ENCODE results near the gene CCDC78. TPM values are rescaled to one million over a fixed set of nuclear protein-coding genes. Genes with fewer than 3 reads are reported as not detected.
"Not testable (repeated sequence)": the region's sequence is repeated elsewhere in the genome, so short reads cannot be mapped to it uniquely, and the experiment has no call there.

CCDC78 gene
- total RNA-seq, 1 experiment from 2014 or later: 3.5 TPM

GRCh38 chr16:712740-713250, 13.4 kb downstream of the CCDC78 start:
- CTCF ChIA-PET: interaction anchor here (0.6 to 1.6 kb wide), 4 partner anchors 9 to 91 kb away, joined by 3 to 13 read pairs (median 8); partner anchors contain the start of gene ANTKMT
- not testable (repeated sequence) for H3K27me3 ChIP-seq (replicated peaks; ENCODE audit: control insufficient read depth, insufficient read depth, low read length); H3K27me3 Mint-ChIP-seq (ENCODE audit: insufficient read depth, unreplicated experiment); H3K9me3 ChIP-seq; BruUV-seq (replicated peaks); H3K36me3 ChIP-seq (ENCODE audit: control insufficient read depth, insufficient read depth, low read length); H3K9me3 Mint-ChIP-seq (ENCODE audit: unreplicated experiment); H3K4me1 Mint-ChIP-seq (ENCODE audit: low read depth, unreplicated experiment); H3K4me3 ChIP-seq (ENCODE audit: low read depth, low read length)
- peak; percentile 87 to 88 for DNase-seq
- H3K4me1 ChIP-seq: peaks cover 22% of the 10 kb centered on the region
- POLR2A ChIA-PET: interaction anchor here (0.6 to 1.7 kb wide), 4 partner anchors 8 to 343 kb away, joined by 3 to 6 read pairs (median 3); partner anchors contain the start of genes ANTKMT, CHTF18 and RPUSD1
- Mint-ChIP-seq H3K27ac (ENCODE audit: unreplicated experiment) (peak overlapping the region; percentile 77), H3K36me3 (ENCODE audit: insufficient read depth, unreplicated experiment) (peaks cover 17% of the 10 kb centered on the region), H3K4me3 (ENCODE audit: unreplicated experiment) (peak overlapping the region; percentile 21)
- intact Hi-C loops (cut with micrococcal nuclease; ENCODE audit: unreplicated experiment): loop anchor here (10.0 kb wide), 1 partner anchor 72 kb away; the partner anchor contains the start of genes CHTF18 and RPUSD1
- peak; percentile 20 to 45 for TF ChIP-seq CTCF (IDR thresholded peaks at IDR 0.05; ENCODE audit: insufficient read depth in 1 of 2, low read depth in 1 of 2, low read length in 1 of 2, severe bottlenecking in 1 of 2, unreplicated experiment in 1 of 2)

GRCh38 chr16:711548-712320, 14.5 kb downstream of the CCDC78 start:
- Histone ChIP-seq H3K4me1 (peaks cover 22% of the 10 kb centered on the region), H3K4me3 (ENCODE audit: low read depth, low read length) (no peak overlapping the region), H3K9me3 (no peaks in the 10 kb centered on the region), H3K27me3 (replicated peaks; ENCODE audit: control insufficient read depth, insufficient read depth, low read length) (no peaks in the 10 kb centered on the region), H3K36me3 (ENCODE audit: control insufficient read depth, insufficient read depth, low read length) (no peaks in the 10 kb centered on the region)
- ChIA-PET POLR2A (interaction anchor here (0.6 to 1.7 kb wide), 5 partner anchors 9 to 344 kb away, joined by 3 to 6 read pairs (median 3); partner anchors contain the start of genes ANTKMT, CHTF18 and RPUSD1), CTCF (interaction anchor here (0.6 to 1.6 kb wide), 6 partner anchors 10 to 359 kb away, joined by 3 to 13 read pairs (median 5); partner anchors contain the start of genes ANTKMT and AXIN1)
- Mint-ChIP-seq H3K27ac (ENCODE audit: unreplicated experiment) (no peak overlapping the region), H3K9me3 (ENCODE audit: unreplicated experiment) (no peaks in the 10 kb centered on the region), H3K4me1 (ENCODE audit: low read depth, unreplicated experiment) (peaks cover 7% of the 10 kb centered on the region), H3K36me3 (ENCODE audit: insufficient read depth, unreplicated experiment) (peaks cover 17% of the 10 kb centered on the region), H3K27me3 (ENCODE audit: insufficient read depth, unreplicated experiment) (peaks cover 5% of the 10 kb centered on the region), H3K4me3 (ENCODE audit: unreplicated experiment) (no peak overlapping the region)
- peak; percentile 84 to 89 for TF ChIP-seq CTCF (IDR thresholded peaks at IDR 0.05; ENCODE audit: insufficient read depth in 1 of 2, low read depth in 1 of 2, low read length in 1 of 2, severe bottlenecking in 1 of 2, unreplicated experiment in 1 of 2)
- no TSS peak for BruUV-seq (replicated peaks)
- DNase-seq: peak; percentile 75 to 88
- intact Hi-C loops (cut with micrococcal nuclease; ENCODE audit: unreplicated experiment): loop anchor here (10.0 kb wide), 1 partner anchor 73 kb away; the partner anchor contains the start of genes CHTF18 and RPUSD1

GRCh38 chr16:711084-711483, 15.2 kb downstream of the CCDC78 start:
- ChIA-PET POLR2A (interaction anchor here (0.6 kb wide), 1 partner anchor 61 kb away, joined by 5 read pairs; no protein-coding TSS in a partner anchor), CTCF (interaction anchor here (1.0 to 1.1 kb wide), 2 partner anchors 9 to 21 kb away, joined by 3 read pairs; no protein-coding TSS in a partner anchor)
- no peaks in the 10 kb centered on the region for H3K9me3 ChIP-seq
- BruUV-seq (replicated peaks): no TSS peak
- TF ChIP-seq CTCF (IDR thresholded peaks at IDR 0.05; ENCODE audit: insufficient read depth in 1 of 2, low read depth in 1 of 2, low read length in 1 of 2, severe bottlenecking in 1 of 2, unreplicated experiment in 1 of 2): no peak
- no peaks in the 10 kb centered on the region for H3K36me3 ChIP-seq (ENCODE audit: control insufficient read depth, insufficient read depth, low read length)
- H3K4me1 Mint-ChIP-seq (ENCODE audit: low read depth, unreplicated experiment): peaks cover 7% of the 10 kb centered on the region
- DNase-seq: no peak
- H3K27me3 Mint-ChIP-seq (ENCODE audit: insufficient read depth, unreplicated experiment): peaks cover 5% of the 10 kb centered on the region
- no peaks in the 10 kb centered on the region for H3K9me3 Mint-ChIP-seq (ENCODE audit: unreplicated experiment)
- H3K4me1 ChIP-seq: peaks cover 18% of the 10 kb centered on the region
- H3K27me3 ChIP-seq (replicated peaks; ENCODE audit: control insufficient read depth, insufficient read depth, low read length): no peaks in the 10 kb centered on the region
- H3K36me3 Mint-ChIP-seq (ENCODE audit: insufficient read depth, unreplicated experiment): peaks cover 13% of the 10 kb centered on the region
- H3K4me3 Mint-ChIP-seq (ENCODE audit: unreplicated experiment): no peak overlapping the region
- no peak overlapping the region for H3K27ac Mint-ChIP-seq (ENCODE audit: unreplicated experiment)
- no peak overlapping the region for H3K4me3 ChIP-seq (ENCODE audit: low read depth, low read length)
- intact Hi-C loops (cut with micrococcal nuclease; ENCODE audit: unreplicated experiment): loop anchor here (10.0 kb wide), 1 partner anchor 74 kb away; the partner anchor contains the start of genes CHTF18 and RPUSD1

Data from Caco-2 (cell line).